ENCODE data around the gene SP7. TPM values are rescaled to one million over a fixed set of nuclear protein-coding genes. Genes with fewer than 3 reads are reported as not detected.

SP7 gene
- total and polyA plus RNA-seq, 10 of the 15 experiments (the other 5 are each of a cell fraction or from before 2014, with no cell fraction given): 0.05 to 0.11 TPM; not detected in 8

DNA sequence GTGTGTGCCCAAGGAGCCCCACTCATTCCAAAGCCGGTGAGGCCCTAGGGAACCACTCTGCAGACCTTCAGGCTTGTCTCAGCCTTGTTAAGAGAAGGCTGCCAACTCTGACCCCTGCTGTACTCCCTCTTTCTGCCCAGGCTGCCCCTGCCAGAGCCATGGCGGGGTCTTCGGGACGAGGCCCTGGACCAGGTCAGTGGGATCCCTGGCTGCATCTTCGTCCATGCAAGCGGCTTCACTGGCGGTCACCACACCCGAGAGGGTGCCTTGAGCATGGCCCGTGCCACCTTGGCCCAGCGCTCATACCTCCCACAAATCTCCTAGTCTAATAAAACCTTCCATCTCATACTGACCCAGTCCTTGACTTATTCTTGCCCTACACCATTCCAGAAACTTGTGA, 29.3 kb downstream of the SP7 start (continued):
- TF ChIP-seq, protein P1, sequence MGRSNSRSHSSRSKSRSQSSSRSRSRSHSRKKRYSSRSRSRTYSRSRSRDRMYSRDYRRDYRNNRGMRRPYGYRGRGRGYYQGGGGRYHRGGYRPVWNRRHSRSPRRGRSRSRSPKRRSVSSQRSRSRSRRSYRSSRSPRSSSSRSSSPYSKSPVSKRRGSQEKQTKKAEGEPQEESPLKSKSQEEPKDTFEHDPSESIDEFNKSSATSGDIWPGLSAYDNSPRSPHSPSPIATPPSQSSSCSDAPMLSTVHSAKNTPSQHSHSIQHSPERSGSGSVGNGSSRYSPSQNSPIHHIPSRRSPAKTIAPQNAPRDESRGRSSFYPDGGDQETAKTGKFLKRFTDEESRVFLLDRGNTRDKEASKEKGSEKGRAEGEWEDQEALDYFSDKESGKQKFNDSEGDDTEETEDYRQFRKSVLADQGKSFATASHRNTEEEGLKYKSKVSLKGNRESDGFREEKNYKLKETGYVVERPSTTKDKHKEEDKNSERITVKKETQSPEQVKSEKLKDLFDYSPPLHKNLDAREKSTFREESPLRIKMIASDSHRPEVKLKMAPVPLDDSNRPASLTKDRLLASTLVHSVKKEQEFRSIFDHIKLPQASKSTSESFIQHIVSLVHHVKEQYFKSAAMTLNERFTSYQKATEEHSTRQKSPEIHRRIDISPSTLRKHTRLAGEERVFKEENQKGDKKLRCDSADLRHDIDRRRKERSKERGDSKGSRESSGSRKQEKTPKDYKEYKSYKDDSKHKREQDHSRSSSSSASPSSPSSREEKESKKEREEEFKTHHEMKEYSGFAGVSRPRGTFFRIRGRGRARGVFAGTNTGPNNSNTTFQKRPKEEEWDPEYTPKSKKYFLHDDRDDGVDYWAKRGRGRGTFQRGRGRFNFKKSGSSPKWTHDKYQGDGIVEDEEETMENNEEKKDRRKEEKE (IDR thresholded peaks at IDR 0.05): no peak
- TF ChIP-seq, protein P2, sequence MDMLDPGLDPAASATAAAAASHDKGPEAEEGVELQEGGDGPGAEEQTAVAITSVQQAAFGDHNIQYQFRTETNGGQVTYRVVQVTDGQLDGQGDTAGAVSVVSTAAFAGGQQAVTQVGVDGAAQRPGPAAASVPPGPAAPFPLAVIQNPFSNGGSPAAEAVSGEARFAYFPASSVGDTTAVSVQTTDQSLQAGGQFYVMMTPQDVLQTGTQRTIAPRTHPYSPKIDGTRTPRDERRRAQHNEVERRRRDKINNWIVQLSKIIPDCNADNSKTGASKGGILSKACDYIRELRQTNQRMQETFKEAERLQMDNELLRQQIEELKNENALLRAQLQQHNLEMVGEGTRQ (IDR thresholded peaks at IDR 0.05; ENCODE audit: borderline replicate concordance, low read depth, low read length): no peak
- TF ChIP-seq BRCA1 (IDR thresholded peaks at IDR 0.05; ENCODE audit: low read depth, low read length) (no peak), MEF2A (IDR thresholded peaks at IDR 0.05; ENCODE audit: insufficient read depth, low read depth, low read length) (no peak), RELA (IDR thresholded peaks at IDR 0.05; ENCODE audit: borderline replicate concordance, partially characterized antibody) (no peak)

DNA sequence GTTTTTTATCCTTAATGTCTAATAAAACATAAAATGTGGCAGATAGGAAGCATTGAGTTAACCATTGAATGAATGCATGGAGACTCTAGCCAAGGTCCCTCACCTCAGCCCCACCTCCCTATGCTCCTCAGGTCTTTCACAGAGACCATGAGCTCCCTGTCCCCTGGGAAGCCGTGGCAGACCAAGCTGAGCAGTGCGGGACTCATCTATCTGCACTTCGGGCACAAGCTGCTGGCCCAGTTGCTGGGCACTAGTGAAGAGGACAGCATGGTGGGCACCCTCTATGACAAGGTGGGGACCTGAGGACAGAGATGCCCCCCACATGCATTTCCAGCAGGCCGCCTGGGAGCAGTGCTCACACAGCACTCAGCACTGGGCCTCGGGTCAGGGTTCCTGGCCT, 33.3 kb downstream of the SP7 start:
- H2AFZ ChIP-seq (ENCODE audit: control insufficient read depth, low read depth, low read length): no peak overlapping the region
- H3K27me3 ChIP-seq (replicated peaks in 1 of 2; ENCODE audit: control insufficient read depth in 2 of 2, insufficient read depth in 2 of 2, low read length in 1 of 2): no peaks in the 10 kb centered on the region
- CTCF ChIA-PET: interaction anchor here (1.5 to 11.9 kb wide), 3 partner anchors 20 to 143 kb away, joined by 3 to 142 read pairs (median 3); partner anchors contain the start of gene AAAS
- POLR2A ChIA-PET: interaction anchor here (0.6 to 1.0 kb wide), 2 partner anchors 17 to 284 kb away, joined by 3 read pairs; no protein-coding TSS in a partner anchor
- DNase-seq (ENCODE audit: low read depth, low spot score) (no peak), ATAC-seq (no peak), FAIRE-seq (no peak)
- no peak overlapping the region for H3K27ac ChIP-seq (ENCODE audit: control insufficient read depth, insufficient read depth)
- TF ChIP-seq, protein P3, sequence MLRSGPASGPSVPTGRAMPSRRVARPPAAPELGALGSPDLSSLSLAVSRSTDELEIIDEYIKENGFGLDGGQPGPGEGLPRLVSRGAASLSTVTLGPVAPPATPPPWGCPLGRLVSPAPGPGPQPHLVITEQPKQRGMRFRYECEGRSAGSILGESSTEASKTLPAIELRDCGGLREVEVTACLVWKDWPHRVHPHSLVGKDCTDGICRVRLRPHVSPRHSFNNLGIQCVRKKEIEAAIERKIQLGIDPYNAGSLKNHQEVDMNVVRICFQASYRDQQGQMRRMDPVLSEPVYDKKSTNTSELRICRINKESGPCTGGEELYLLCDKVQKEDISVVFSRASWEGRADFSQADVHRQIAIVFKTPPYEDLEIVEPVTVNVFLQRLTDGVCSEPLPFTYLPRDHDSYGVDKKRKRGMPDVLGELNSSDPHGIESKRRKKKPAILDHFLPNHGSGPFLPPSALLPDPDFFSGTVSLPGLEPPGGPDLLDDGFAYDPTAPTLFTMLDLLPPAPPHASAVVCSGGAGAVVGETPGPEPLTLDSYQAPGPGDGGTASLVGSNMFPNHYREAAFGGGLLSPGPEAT (IDR thresholded peaks at IDR 0.05; ENCODE audit: low read depth): no peak
- TF ChIP-seq IKZF1 (conservative IDR thresholded peaks at IDR 0.05) (no peak), SUZ12 (IDR thresholded peaks at IDR 0.05; ENCODE audit: unreplicated experiment) (no peak), EP300 (IDR thresholded peaks at IDR 0.05; ENCODE audit: borderline replicate concordance in 1 of 2, control insufficient read depth in 1 of 2, low read depth in 2 of 2, low read length in 2 of 2) (no peak), BHLHE40 (IDR thresholded peaks at IDR 0.05; ENCODE audit: borderline replicate concordance in 1 of 2, low read depth in 2 of 2, low read length in 1 of 2) (no peak), NR2C1 (IDR thresholded peaks at IDR 0.05) (no peak)
- SMC1A ChIA-PET (ENCODE audit: uncharacterized antibody, unreplicated experiment): interaction anchor here (0.5 to 1.2 kb wide), 2 partner anchors 17 to 147 kb away, joined by 3 to 4 read pairs; no protein-coding TSS in a partner anchor
- H3K36me3 ChIP-seq (ENCODE audit: control insufficient read depth in 2 of 2, insufficient read depth in 2 of 2, low read length in 1 of 2): peaks cover 17 to 21% of the 10 kb centered on the region in 2 experiments
- no peak overlapping the region; the same call in 1 of the 2 replicates for H3K4me2 ChIP-seq (ENCODE audit: control insufficient read depth, insufficient read depth)
- no TSS peak for BruUV-seq (replicated peaks)
- H3K9me3 ChIP-seq (replicated peaks; ENCODE audit: control insufficient read depth, insufficient read depth, low read length): no peaks in the 10 kb centered on the region
- no peak overlapping the region for H3K4me3 ChIP-seq
- no peak overlapping the region for H3K9ac ChIP-seq (ENCODE audit: control insufficient read depth, insufficient read depth, low read length)
- no peaks in the 10 kb centered on the region for H4K20me1 ChIP-seq (ENCODE audit: control insufficient read depth, insufficient read depth)
- intact Hi-C loops (cut with micrococcal nuclease; ENCODE audit: unreplicated experiment): no loop called here
- H3K79me2 ChIP-seq (ENCODE audit: control insufficient read depth, insufficient read depth, low read length): peaks cover 15% of the 10 kb centered on the region
- RAD21 ChIA-PET (ENCODE audit: unreplicated experiment): no interaction called here
- in situ Hi-C loops (cut with MboI): no loop called here
- peaks cover 13% of the 10 kb centered on the region for H3K4me1 ChIP-seq (ENCODE audit: control insufficient read depth, insufficient read depth, low read length)
- WGBS (ENCODE audit: insufficient coverage, insufficient replicate concordance, low lambda C conversion rate, missing lambda C conversion rate): 88% methylated on average over 5 of the region's 5 CpGs
